Measurements from ENCODE around the gene HDAC4. TPM values are rescaled to one million over a fixed set of nuclear protein-coding genes. Genes with fewer than 3 reads are reported as not detected.

HDAC4 gene
- total RNA-seq, 6 experiments from 2014 or later, result 7.4 to 13.0 (median 9.5) TPM

DNA sequence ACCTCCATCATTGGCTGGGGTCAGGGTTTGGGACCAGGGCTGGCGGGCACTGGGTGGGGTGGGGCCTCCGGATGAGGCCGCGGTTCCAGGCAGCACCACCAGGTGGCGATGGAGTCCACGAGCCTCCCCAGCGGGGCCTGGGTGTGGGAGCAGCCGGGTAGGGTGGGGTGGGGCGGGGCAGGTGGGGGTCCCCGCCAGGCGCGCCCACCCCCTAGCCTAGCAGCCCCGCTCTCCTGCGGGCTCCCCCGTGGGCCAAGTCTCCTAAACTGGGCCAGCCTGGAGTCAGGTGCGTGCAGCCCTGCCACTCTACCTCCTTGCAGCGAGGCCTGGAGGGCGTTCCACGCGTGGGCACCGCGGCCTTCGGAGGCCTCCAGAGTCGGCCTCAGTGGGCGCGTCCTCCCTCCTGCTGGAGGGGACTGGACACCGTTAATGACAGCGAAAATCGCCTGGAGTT lies 365.4 kb downstream of the HDAC4 start:
- H3K36me3 Mint-ChIP-seq (ENCODE audit: low read depth), result no peaks in the 10 kb centered on the region

DNA sequence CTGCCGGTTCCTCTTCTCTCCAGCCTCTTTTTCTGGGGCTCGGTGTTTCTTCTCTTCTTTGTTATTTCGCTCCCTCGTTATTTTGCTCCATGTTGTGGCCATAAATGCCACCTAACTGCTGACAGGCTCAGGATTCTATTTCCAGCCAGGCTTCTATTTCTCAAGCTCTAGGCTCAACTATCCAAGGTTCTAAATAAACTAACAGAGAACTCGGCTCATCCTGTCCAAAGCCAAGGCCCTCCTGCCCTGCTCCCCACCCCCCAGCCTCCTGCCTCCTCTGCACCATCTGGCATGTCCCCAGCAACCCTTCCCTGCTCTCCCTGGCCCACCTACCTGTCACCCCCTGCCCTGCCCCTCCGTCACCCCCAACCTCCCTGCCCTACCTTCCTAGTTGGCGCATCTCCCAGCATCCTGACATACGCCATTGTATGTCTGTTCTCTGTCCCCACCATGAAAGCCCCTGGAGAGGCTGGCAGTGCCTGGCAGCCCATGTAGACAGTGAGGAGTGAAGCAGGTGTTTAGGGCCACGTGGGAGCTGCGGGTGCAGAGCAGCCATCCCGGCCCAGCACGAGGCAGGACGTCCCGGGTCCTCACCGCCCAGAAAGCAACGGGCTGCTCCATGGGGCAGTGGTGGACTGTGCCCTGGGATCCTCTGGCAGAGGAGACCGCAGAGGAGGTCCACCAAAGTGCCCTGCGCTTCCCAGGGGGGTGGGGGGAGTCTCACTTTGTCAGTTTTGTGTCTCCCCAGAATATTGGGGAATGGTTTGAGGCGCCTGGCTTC lies 366.1 kb downstream of the HDAC4 start:
- H3K36me3 Mint-ChIP-seq (ENCODE audit: low read depth), result no peaks in the 10 kb centered on the region
- no peak for TF ChIP-seq CTCF (IDR thresholded peaks at IDR 0.05)
- no peaks in the 10 kb centered on the region for H3K9me3 Mint-ChIP-seq
- DNase-seq, result no peak
- no peak overlapping the region for H3K4me3 Mint-ChIP-seq
- no peaks in the 10 kb centered on the region; the same call in 1 of the 2 replicates for H3K4me1 Mint-ChIP-seq (ENCODE audit: low read depth)
- peaks cover 26% of the 10 kb centered on the region for H3K27me3 Mint-ChIP-seq (ENCODE audit: insufficient read depth)
- H3K27ac Mint-ChIP-seq, result no peak overlapping the region

More for the DNA sequence above, 365.4 kb downstream of the HDAC4 start:
- Mint-ChIP-seq H3K4me3 (no peak overlapping the region), H3K9me3 (no peaks in the 10 kb centered on the region), H3K27me3 (ENCODE audit: insufficient read depth) (peaks cover 26% of the 10 kb centered on the region), H3K27ac (no peak overlapping the region), H3K4me1 (ENCODE audit: low read depth) (no peaks in the 10 kb centered on the region; the same call in 1 of the 2 replicates)
- peak; percentile 94 for TF ChIP-seq CTCF (IDR thresholded peaks at IDR 0.05)
- no peak for DNase-seq

GRCh38 chr2:239033801-239034560 lies 366.8 kb downstream of the HDAC4 start:
- no peaks in the 10 kb centered on the region for H3K36me3 Mint-ChIP-seq (ENCODE audit: low read depth)
- no peak for TF ChIP-seq CTCF (IDR thresholded peaks at IDR 0.05)
- peaks cover 24% of the 10 kb centered on the region for H3K27me3 Mint-ChIP-seq (ENCODE audit: insufficient read depth)
- H3K4me3 Mint-ChIP-seq, result no peak overlapping the region
- no peaks in the 10 kb centered on the region; the same call in 1 of the 2 replicates for H3K4me1 Mint-ChIP-seq (ENCODE audit: low read depth)
- DNase-seq, result no peak
- no peaks in the 10 kb centered on the region for H3K9me3 Mint-ChIP-seq
- H3K27ac Mint-ChIP-seq, result no peak overlapping the region

DNA sequence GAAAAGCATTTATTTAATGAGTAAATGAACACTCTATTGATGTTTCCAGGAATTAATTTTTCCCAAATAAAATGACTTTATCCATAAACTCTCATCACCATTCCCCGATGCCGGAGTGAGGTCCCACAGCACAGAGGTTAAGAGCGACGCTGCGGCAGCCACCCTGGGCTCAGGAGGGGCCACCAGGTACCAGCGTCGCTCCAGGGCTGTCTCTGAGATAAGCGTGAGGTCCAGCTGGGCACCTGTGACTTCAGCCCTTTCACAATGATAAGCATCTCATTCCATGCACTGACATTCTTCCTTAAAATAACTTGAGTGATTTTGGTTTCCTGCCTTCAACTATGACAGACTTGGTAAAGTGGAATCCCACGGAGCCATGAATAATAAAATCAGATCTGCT lies 370.9 kb downstream of the HDAC4 start:
- Mint-ChIP-seq H3K27me3 (ENCODE audit: insufficient read depth) (peaks cover 20% of the 10 kb centered on the region), H3K27ac (no peak overlapping the region), H3K36me3 (ENCODE audit: low read depth) (no peaks in the 10 kb centered on the region), H3K4me3 (no peak overlapping the region), H3K9me3 (no peaks in the 10 kb centered on the region), H3K4me1 (ENCODE audit: low read depth) (peaks cover 16% of the 10 kb centered on the region)
- no peak for TF ChIP-seq CTCF (IDR thresholded peaks at IDR 0.05)
- no peak for DNase-seq

GRCh38 chr2:239028253-239028619 lies 372.6 kb downstream of the HDAC4 start:
- TF ChIP-seq CTCF (IDR thresholded peaks at IDR 0.05), result no peak
- H3K27ac Mint-ChIP-seq, result no peak overlapping the region
- no peaks in the 10 kb centered on the region for H3K9me3 Mint-ChIP-seq
- no peak overlapping the region for H3K4me3 Mint-ChIP-seq
- H3K36me3 Mint-ChIP-seq (ENCODE audit: low read depth), result no peaks in the 10 kb centered on the region
- peaks cover 18% of the 10 kb centered on the region for H3K27me3 Mint-ChIP-seq (ENCODE audit: insufficient read depth)
- no peak for DNase-seq
- H3K4me1 Mint-ChIP-seq (ENCODE audit: low read depth), result peaks cover 27% of the 10 kb centered on the region
